Small intestine (tissue), 7 donors: Measurements from ENCODE around the gene EWSR1. TPM values are rescaled to one million over a fixed set of nuclear protein-coding genes. Genes with fewer than 3 reads are reported as not detected.

ENCODE experiments used
- DNase-seq, 2 donors: peaks; one replicate each; pipeline versions ENCODE4 v3.0.0 to v3.0.0-alpha.2; 2013
- FAIRE-seq: peaks from 2 replicates; lab custom pipeline; 2012; peaks lifted over from hg19 to GRCh38; lab: Jason Lieb, UNC
- H3K27ac ChIP-seq, 3 donors: one replicate each; pipeline ENCODE4 v1.5.1; 2013; ENCODE audit warnings: low read length in 2 of 3, mild to moderate bottlenecking in 2 of 3, control low read depth in 1 of 3, inconsistent platforms in 1 of 3, low read depth in 1 of 3, moderate library complexity in 1 of 3
- H3K27me3 ChIP-seq, 3 donors: one replicate each; pipeline ENCODE4 v1.6.1; 2013; ENCODE audit warnings: low read length in 3 of 3, inconsistent platforms in 1 of 3; ENCODE audit not compliant: control insufficient read depth in 3 of 3, insufficient read depth in 3 of 3
- H3K36me3 ChIP-seq, 3 donors: one replicate each; pipeline ENCODE4 v1.6.1; 2013; ENCODE audit warnings: low read length in 3 of 3, inconsistent platforms in 1 of 3, low read depth in 1 of 3, mild to moderate bottlenecking in 1 of 3, moderate library complexity in 1 of 3; ENCODE audit not compliant: control insufficient read depth in 3 of 3, insufficient read depth in 2 of 3
- H3K4me1 ChIP-seq, 3 donors: one replicate each; pipeline ENCODE4 v1.6.1; 2013; ENCODE audit warnings: low read length in 2 of 3, inconsistent platforms in 1 of 3, low read depth in 1 of 3, mild to moderate bottlenecking in 1 of 3, moderate library complexity in 1 of 3; ENCODE audit not compliant: control insufficient read depth in 3 of 3, insufficient read depth in 2 of 3
- H3K4me3 ChIP-seq, 3 donors: one replicate each; pipeline ENCODE4 v1.5.1; 2013; ENCODE audit warnings: low read length in 3 of 3, control low read depth in 1 of 3, inconsistent platforms in 1 of 3, low read depth in 1 of 3, mild to moderate bottlenecking in 1 of 3, moderate library complexity in 1 of 3
- H3K9me3 ChIP-seq, 2 donors: one replicate each; pipeline ENCODE4 v1.6.1; 2013; ENCODE audit warnings: low read depth in 1 of 2, low read length in 1 of 2; ENCODE audit not compliant: control insufficient read depth in 2 of 2, insufficient read depth in 1 of 2
- WGBS, 3 donors: extraction: QIAGEN DNeasy Blood & Tissue Kit; methylation state at CpG; one replicate each; pipeline ENCODE4 v1.1.7; 2013; 5-methylcytosine and 5-hydroxymethylcytosine counted together
- polyA plus RNA-seq, 4 donors: library from polyadenylated mRNA; stranded (reverse) in 3 of 4; unstranded in 1 of 4; fragments of 200-250 nt in 3 of 4; fragments of 120-200 nt in 1 of 4; gene quantifications; one replicate each; pipeline versions ENCODE4 v1.2.1 to v1.2.3, GENCODE V29; 2013
- donor health status: healthy with polysubstance abuse.
- donor health status: control.
- donor health status: control.
- donor health status: Bipolar disorder and iron deficiency.
- donor health status: healthy.

The EWSR1 gene
- polyA plus RNA-seq, 4 donors, result 145 to 245 (median 186) TPM

DNA sequence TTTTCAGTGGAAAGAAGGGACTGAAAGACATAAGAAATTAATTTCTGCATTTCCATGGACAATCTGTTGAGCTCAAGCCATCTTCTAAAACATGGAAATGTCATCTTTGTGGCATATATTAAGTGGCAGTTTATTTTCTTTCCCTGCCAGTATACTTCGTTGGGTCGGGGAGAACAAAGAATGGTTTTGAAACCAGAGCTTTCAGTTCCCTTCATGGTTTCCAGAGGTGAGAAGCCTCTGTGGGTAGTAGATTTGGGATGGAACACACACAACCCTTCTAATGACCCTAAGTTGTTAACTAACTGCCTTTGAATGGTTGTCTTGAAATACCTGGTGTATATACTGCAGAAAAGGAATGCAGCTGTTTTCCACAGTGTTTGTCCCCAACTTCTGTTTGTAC is 20.8 kb downstream of the EWSR1 start:
- H3K4me3 ChIP-seq, result no peak overlapping the region
- H3K27me3 ChIP-seq, result no peaks in the 10 kb centered on the region
- DNase-seq (no peak), FAIRE-seq (no peak)
- 31 to 45% (median 37%) methylated on average over 2 of the region's 2 CpGs for WGBS, 3 donors
- H3K9me3 ChIP-seq, result no peaks in the 10 kb centered on the region
- H3K36me3 ChIP-seq, result peaks cover 32 to 64% (median 46%) of the 10 kb centered on the region in 3 donors
- H3K27ac ChIP-seq, result no peak overlapping the region
- H3K4me1 ChIP-seq, result no peaks in the 10 kb centered on the region

DNA sequence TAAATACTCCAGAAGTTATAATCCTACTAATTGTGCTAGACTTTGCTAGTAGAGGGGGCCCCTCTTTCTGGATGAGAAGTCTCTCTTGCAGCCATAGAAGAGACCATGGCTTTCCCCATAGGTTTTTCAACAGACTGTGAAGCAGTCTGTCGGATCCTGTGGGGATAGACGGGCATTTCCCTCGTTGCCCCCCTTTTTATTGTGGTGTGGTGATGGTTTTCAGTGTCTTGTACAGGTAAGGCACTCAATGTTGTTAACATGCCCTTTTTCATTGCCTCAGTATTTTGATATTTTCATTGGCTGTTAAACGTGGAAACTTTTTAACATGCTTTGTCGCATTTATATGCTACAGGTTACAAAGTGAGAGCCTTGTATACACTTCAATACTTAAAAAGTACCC is 22.0 kb downstream of the EWSR1 start:
- Histone ChIP-seq H3K4me1 (no peaks in the 10 kb centered on the region), H3K4me3 (no peak overlapping the region), H3K27me3 (no peaks in the 10 kb centered on the region), H3K9me3 (no peaks in the 10 kb centered on the region), H3K36me3 (peaks cover 36 to 65% (median 39%) of the 10 kb centered on the region in 3 donors), H3K27ac (no peak overlapping the region)
- FAIRE-seq (no peak), DNase-seq (no peak)
- WGBS, 3 donors, result 65 to 74% (median 74%) methylated on average over 5 of the region's 5 CpGs

DNA sequence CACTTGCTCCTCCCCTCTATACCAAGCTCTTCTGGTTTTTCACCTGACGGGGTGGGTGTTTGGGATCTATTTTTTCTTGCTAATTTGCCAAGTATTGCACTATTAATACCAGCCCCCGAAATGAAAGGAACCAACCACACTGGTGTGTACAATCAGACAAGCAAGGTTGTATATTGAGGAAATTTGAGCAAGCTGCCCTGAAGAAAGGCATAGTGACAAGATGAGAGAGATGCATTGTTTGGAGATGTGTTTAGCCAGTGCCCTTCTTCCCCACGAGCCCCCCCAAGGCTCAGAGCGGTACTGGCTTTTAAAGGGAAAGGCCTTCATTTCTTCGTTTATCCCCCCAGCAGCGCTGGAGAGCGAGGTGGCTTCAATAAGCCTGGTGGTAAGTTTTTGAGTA is 23.1 kb downstream of the EWSR1 start:
- DNase-seq (no peak), FAIRE-seq (no peak)
- H3K4me1 ChIP-seq, result no peaks in the 10 kb centered on the region
- H3K9me3 ChIP-seq, result no peaks in the 10 kb centered on the region
- WGBS, 3 donors, result 77 to 83% (median 83%) methylated on average over 7 of the region's 7 CpGs
- H3K27ac ChIP-seq, result no peak overlapping the region
- H3K27me3 ChIP-seq, result no peaks in the 10 kb centered on the region
- H3K4me3 ChIP-seq, result no peak overlapping the region
- H3K36me3 ChIP-seq, result peaks cover 39 to 64% (median 43%) of the 10 kb centered on the region in 3 donors

DNA sequence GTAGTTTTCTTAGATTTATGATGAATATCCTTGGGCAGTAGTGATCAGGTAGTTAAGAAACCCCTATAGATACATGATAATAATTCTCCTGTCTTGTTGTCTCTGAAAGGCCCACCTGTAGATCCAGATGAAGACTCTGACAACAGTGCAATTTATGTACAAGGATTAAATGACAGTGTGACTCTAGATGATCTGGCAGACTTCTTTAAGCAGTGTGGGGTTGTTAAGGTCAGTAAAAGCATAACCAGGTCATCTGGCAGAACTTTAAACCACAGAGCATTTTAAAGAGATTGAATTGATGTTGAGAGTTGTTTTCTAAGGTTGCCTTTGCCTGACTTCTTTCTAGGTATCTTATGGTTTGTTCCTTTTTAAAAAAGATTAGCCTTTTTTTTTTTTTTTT is 24.3 kb downstream of the EWSR1 start:
- Histone ChIP-seq H3K27ac (no peak overlapping the region), H3K36me3 (peaks cover 45 to 65% (median 52%) of the 10 kb centered on the region in 3 donors), H3K27me3 (no peaks in the 10 kb centered on the region), H3K4me3 (no peak overlapping the region), H3K9me3 (no peaks in the 10 kb centered on the region), H3K4me1 (no peaks in the 10 kb centered on the region)
- FAIRE-seq (no peak), DNase-seq (no peak)

DNA sequence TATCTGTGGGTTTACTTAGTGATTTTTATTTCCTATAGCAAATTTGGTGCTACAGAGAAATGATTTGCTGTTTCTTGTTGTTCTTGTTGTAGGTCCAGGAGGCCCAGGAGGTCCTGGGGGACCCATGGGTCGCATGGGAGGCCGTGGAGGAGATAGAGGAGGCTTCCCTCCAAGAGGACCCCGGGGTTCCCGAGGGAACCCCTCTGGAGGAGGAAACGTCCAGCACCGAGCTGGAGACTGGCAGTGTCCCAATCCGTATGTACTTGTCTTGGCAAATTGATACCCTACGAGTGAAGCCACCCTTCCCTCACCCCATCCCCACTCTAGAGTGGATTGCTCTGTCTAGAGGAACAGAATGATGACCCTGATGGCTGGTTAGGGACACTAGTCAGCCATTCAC is 30.6 kb downstream of the EWSR1 start:
- DNase-seq (no peak), FAIRE-seq (no peak)
- Histone ChIP-seq H3K27ac (no peak overlapping the region), H3K4me3 (no peak overlapping the region), H3K36me3 (peaks cover 44 to 93% (median 46%) of the 10 kb centered on the region in 3 donors), H3K4me1 (peaks cover 0 to 10% (median 8%) of the 10 kb centered on the region in 3 donors), H3K9me3 (no peaks in the 10 kb centered on the region), H3K27me3 (no peaks in the 10 kb centered on the region)
- WGBS, 3 donors, result 77 to 82% (median 79%) methylated on average over 8 of the region's 8 CpGs

DNA sequence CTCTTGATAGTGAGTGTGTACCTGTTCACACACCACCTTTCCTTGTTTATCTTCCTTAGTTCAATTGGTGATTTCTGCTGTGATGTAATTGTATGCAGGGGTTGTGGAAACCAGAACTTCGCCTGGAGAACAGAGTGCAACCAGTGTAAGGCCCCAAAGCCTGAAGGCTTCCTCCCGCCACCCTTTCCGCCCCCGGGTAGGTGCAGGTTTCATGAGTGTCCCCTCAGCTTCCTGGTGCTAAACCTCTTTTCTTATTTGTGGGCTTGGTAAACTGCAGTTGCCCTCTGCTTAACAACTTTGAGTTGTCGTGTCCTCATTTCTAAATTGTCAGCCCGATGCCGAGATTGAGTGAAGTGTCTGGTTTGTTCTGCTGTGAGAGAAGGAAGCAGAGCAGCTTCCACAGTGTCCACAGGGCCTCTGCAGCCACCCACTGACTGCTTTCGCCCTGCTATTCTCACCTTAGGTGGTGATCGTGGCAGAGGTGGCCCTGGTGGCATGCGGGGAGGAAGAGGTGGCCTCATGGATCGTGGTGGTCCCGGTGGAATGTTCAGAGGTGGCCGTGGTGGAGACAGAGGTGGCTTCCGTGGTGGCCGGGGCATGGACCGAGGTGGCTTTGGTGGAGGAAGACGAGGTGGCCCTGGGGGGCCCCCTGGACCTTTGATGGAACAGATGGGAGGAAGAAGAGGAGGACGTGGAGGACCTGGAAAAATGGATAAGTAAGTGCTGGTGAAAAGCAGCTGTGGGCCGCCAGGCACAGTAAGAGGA is 31.2 kb downstream of the EWSR1 start:
- peaks cover 42 to 86% (median 42%) of the 10 kb centered on the region in 3 donors for H3K36me3 ChIP-seq
- 86 to 87% (median 87%) methylated on average over 19 of the region's 19 CpGs for WGBS, 3 donors
- no peak for FAIRE-seq

DNA sequence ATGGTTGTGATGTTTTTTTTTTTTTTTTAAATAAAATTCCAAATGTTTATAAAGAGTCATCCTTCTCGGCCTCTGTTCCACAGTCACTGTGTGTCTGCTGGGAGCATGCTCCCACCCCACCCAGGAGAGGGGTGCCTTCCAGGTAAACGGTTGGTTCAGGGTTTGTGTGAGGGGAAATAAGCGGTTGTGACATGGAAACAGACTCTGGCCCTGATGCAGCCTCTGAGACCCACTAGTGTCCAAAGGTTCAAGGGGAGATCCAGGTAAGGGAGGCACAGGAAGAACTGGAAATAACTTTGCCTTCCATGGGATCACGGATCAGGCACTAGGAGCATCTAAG is 32.4 kb downstream of the EWSR1 start:
- DNase-seq (no peak), FAIRE-seq (no peak)
- H3K36me3 ChIP-seq, result peaks cover 39 to 76% (median 40%) of the 10 kb centered on the region in 3 donors
- H3K4me1 ChIP-seq, result peaks cover 0 to 10% (median 8%) of the 10 kb centered on the region in 3 donors
- WGBS, 3 donors, result 63 to 73% (median 69%) methylated on average over 4 of the region's 4 CpGs
- no peaks in the 10 kb centered on the region for H3K27me3 ChIP-seq
- no peaks in the 10 kb centered on the region for H3K9me3 ChIP-seq
- H3K4me3 ChIP-seq, result no peak overlapping the region
- no peak overlapping the region for H3K27ac ChIP-seq

More for the DNA sequence above, 31.2 kb downstream of the EWSR1 start:
- no peak for DNase-seq
- no peaks in the 10 kb centered on the region for H3K9me3 ChIP-seq
- no peak overlapping the region for H3K27ac ChIP-seq
- H3K4me1 ChIP-seq, result peaks cover 0 to 10% (median 8%) of the 10 kb centered on the region in 3 donors
- H3K27me3 ChIP-seq, result no peaks in the 10 kb centered on the region
- no peak overlapping the region for H3K4me3 ChIP-seq

DNA sequence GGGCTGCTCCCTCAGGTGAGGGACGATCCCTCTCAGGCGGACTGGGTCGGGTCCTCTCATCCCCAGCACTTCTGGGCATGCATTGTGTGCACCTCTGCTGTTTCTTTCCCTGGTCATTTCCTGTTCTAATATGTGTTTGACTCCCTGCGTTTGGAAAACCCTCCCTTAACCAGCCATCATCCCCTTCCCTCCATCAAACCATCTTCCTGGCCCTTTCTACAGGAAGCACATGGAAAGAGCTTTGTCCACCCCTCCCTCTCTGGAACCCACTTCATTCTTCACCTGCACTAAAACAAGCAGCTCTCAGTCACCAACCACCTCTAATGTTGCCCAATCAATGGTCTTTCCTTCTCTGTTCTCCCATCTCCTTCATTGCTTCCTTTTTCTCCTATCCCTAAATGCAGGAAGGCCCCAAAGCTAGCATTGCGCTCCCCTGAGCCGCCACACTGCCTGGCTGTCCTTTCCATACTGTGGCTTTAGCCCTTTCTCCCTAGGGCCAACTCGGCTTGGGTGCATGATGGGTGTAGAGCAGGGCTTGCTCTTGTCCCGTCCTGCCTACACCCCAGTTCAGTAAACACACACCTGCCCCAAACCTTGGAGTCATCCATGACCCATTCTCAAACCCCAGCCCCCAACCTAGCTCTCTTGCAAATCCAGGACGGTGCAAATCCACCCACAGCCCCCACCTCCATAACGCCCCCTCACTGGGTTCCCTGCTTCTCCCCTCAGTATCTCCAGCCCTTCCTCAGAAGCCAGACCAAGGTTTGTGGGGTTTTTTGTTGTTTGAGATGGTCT is 32.9 kb downstream of the EWSR1 start:
- no peak for DNase-seq

More for the DNA sequence above, 32.9 kb downstream of the EWSR1 start:
- peaks cover 0 to 12% (median 8%) of the 10 kb centered on the region in 3 donors for H3K4me1 ChIP-seq
- H3K36me3 ChIP-seq, result peaks cover 36 to 72% (median 37%) of the 10 kb centered on the region in 3 donors
- WGBS, 3 donors, result 76 to 82% (median 77%) methylated on average over 10 of the region's 10 CpGs
- no peaks in the 10 kb centered on the region for H3K9me3 ChIP-seq
- FAIRE-seq, result no peak
- no peak overlapping the region for H3K27ac ChIP-seq
- H3K27me3 ChIP-seq, result no peaks in the 10 kb centered on the region
- H3K4me3 ChIP-seq, result no peak overlapping the region
